Bronchial epithelial cell (primary cell): ENCODE measurements around the gene SNRNP200. TPM values are rescaled to one million over a fixed set of nuclear protein-coding genes. Genes with fewer than 3 reads are reported as not detected.
"Not testable (repeated sequence)": the region's sequence is repeated elsewhere in the genome, so short reads cannot be mapped to it uniquely, and the experiment has no call there.

Experiments
- DNase-seq: peaks from one replicate; pipeline ENCODE4 v3.0.0-alpha.2; 2010; ENCODE audit warnings: low read depth
- FAIRE-seq: peaks from 2 replicates; lab custom pipeline; 2011; peaks lifted over from hg19 to GRCh38; lab: Jason Lieb, UNC
- H3K27me3 ChIP-seq: 2 replicates; pipeline ENCODE4 v1.5.1; 2011; ENCODE audit warnings: low read length; ENCODE audit not compliant: control insufficient read depth, insufficient read depth
- H3K36me3 ChIP-seq: 2 replicates; pipeline ENCODE4 v1.5.1; 2011; ENCODE audit warnings: low read length; ENCODE audit not compliant: control insufficient read depth, insufficient read depth
- H3K4me3 ChIP-seq: 2 replicates; pipeline ENCODE4 v1.5.1; 2011; ENCODE audit warnings: mild to moderate bottlenecking, low read depth, low read length, control low read depth
- CTCF ChIP-seq: IDR thresholded peaks from 2 replicates; pipeline ENCODE4 v1.5.1; 2011; ENCODE audit warnings: mild to moderate bottlenecking, moderate library complexity, low read length, control low read depth, inconsistent platforms; ENCODE audit not compliant: insufficient read depth, severe bottlenecking
- total RNA-seq: library from RNA; depleted of rRNA; stranded (reverse); fragments of >200 nt; gene quantifications from 2 replicates; pipeline ENCODE4 v1.2.1, GENCODE V29; 2014

SNRNP200 gene
- total RNA-seq, 1 donor from 2014 or later: 35.8 TPM

- TF ChIP-seq CTCF: no peak
- Histone ChIP-seq H3K27me3 (no peaks in the 10 kb centered on the region), H3K4me3 (no peak overlapping the region), H3K36me3 (peaks cover 1% of the 10 kb centered on the region)
- DNase-seq (no peak), FAIRE-seq (no peak)
Observed at GRCh38 chr2:96308248-96308647, 2.9 kb upstream of the SNRNP200 start.

GRCh38 chr2:96306370-96306769 is 1.0 kb upstream of the SNRNP200 start:
- H3K4me3 ChIP-seq: peak overlapping the region; percentile 95
- peaks cover 9% of the 10 kb centered on the region for H3K36me3 ChIP-seq
- DNase-seq (no peak), FAIRE-seq (no peak)
- H3K27me3 ChIP-seq: no peaks in the 10 kb centered on the region
- TF ChIP-seq CTCF: no peak

- peaks cover 10% of the 10 kb centered on the region for H3K36me3 ChIP-seq
- no peak for DNase-seq
- TF ChIP-seq CTCF: no peak
- no peaks in the 10 kb centered on the region for H3K27me3 ChIP-seq
- FAIRE-seq: no peak
- peak overlapping the region; percentile 95 for H3K4me3 ChIP-seq
Observed at GRCh38 chr2:96305979-96306308, 598 bp upstream of the SNRNP200 start.

GRCh38 chr2:96304606-96305005 is 740 bp downstream of the SNRNP200 start:
- Histone ChIP-seq H3K27me3 (no peaks in the 10 kb centered on the region), H3K4me3 (peak overlapping the region; percentile 95), H3K36me3 (peaks cover 13% of the 10 kb centered on the region)
- FAIRE-seq (no peak), DNase-seq (no peak)
- no peak for TF ChIP-seq CTCF

- no peak overlapping the region for H3K4me3 ChIP-seq
- no peak for TF ChIP-seq CTCF
- DNase-seq (no peak), FAIRE-seq (no peak)
- H3K27me3 ChIP-seq: no peaks in the 10 kb centered on the region
- peaks cover 25% of the 10 kb centered on the region for H3K36me3 ChIP-seq
Observed at GRCh38 chr2:96301865-96302264, 3.5 kb downstream of the SNRNP200 start.

- no peaks in the 10 kb centered on the region for H3K27me3 ChIP-seq
- FAIRE-seq: no peak
- DNase-seq: no peak
- H3K36me3 ChIP-seq: peaks cover 33% of the 10 kb centered on the region
- no peak overlapping the region for H3K4me3 ChIP-seq
- no peak for TF ChIP-seq CTCF
Observed at GRCh38 chr2:96296925-96297324, 8.4 kb downstream of the SNRNP200 start.

GRCh38 chr2:96294271-96294670 is 11.1 kb downstream of the SNRNP200 start:
- H3K27me3 ChIP-seq, DNase-seq, FAIRE-seq, H3K4me3 ChIP-seq: not testable (repeated sequence)
- peaks cover 46% of the 10 kb centered on the region for H3K36me3 ChIP-seq
